ENCODE results near the gene CFI. TPM values are rescaled to one million over a fixed set of nuclear protein-coding genes. Genes with fewer than 3 reads are reported as not detected.

The CFI gene
- total and polyA plus RNA-seq, 2 experiments from 2014 or later = 0.18 to 0.22 TPM

GRCh38 chr4:109764789-109765402, 36.9 kb downstream of the CFI start:
- Histone ChIP-seq H3K9me3 (ENCODE audit: low read depth) (no peaks in the 10 kb centered on the region), H3K27ac (no peak overlapping the region), H3F3A (ENCODE audit: insufficient read depth) (no peaks in the 10 kb centered on the region), H3K4me2 (ENCODE audit: unreplicated experiment) (no peak overlapping the region), H3K9ac (no peak overlapping the region), H3K4me3 (no peak overlapping the region), H3K9me2 (ENCODE audit: insufficient read depth) (no peaks in the 10 kb centered on the region), H4K20me1 (ENCODE audit: insufficient read depth) (no peaks in the 10 kb centered on the region), H3K79me2 (ENCODE audit: insufficient read depth) (no peaks in the 10 kb centered on the region), H2AFZ (no peak overlapping the region), H3K36me3 (ENCODE audit: low read depth) (no peaks in the 10 kb centered on the region), H3K4me1 (ENCODE audit: insufficient read depth) (no peaks in the 10 kb centered on the region), H3K27me3 (replicated peaks; ENCODE audit: insufficient read depth) (peaks cover 7% of the 10 kb centered on the region)
- no peak for DNase-seq
- no peak for TF ChIP-seq EZH2 (IDR thresholded peaks at IDR 0.05; ENCODE audit: insufficient read depth, poor library complexity, severe bottlenecking)
- TF ChIP-seq EZH2phosphoT487 (IDR thresholded peaks at IDR 0.05; ENCODE audit: insufficient read depth, low read depth) = no peak
- 36 to 38% methylated on average over 5 of the region's 5 CpGs for WGBS, 2 experiments (ENCODE audit: low coverage in 1 of 2, low lambda C conversion rate in 2 of 2, missing lambda C conversion rate in 2 of 2)
- in situ Hi-C loops (cut with MboI) = no loop called here

DNA sequence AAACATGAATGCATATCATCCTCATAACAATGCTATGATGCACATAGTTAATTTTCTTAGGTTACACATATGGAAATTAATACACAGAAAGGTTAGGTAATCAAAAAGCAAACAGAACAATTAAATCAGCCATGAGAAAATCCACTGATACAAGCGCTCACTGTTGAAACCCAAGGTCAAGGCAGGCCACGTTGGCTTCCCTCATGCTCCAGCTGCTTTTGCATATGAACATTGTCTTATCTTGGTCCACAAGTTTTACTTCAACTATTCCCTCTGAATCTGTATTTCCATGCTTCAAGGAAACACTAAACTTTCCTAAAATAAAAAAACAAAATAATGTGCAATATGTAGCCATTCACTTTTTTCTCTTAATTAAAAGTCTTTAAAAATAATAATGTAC, 37.4 kb downstream of the CFI start:
- Histone ChIP-seq H3K9ac (no peak overlapping the region), H3K4me2 (ENCODE audit: unreplicated experiment) (no peak overlapping the region), H4K20me1 (ENCODE audit: insufficient read depth) (no peaks in the 10 kb centered on the region), H3K4me3 (no peak overlapping the region), H3K9me2 (ENCODE audit: insufficient read depth) (no peaks in the 10 kb centered on the region), H3K79me2 (ENCODE audit: insufficient read depth) (no peaks in the 10 kb centered on the region), H3K27ac (no peak overlapping the region), H2AFZ (no peak overlapping the region), H3K36me3 (ENCODE audit: low read depth) (no peaks in the 10 kb centered on the region), H3F3A (ENCODE audit: insufficient read depth) (no peaks in the 10 kb centered on the region), H3K4me1 (ENCODE audit: insufficient read depth) (no peaks in the 10 kb centered on the region), H3K27me3 (replicated peaks; ENCODE audit: insufficient read depth) (peaks cover 7% of the 10 kb centered on the region), H3K9me3 (ENCODE audit: low read depth) (no peaks in the 10 kb centered on the region)
- WGBS, 2 experiments (ENCODE audit: low coverage in 1 of 2, low lambda C conversion rate in 2 of 2, missing lambda C conversion rate in 2 of 2) = 26 to 27% methylated on average over 2 of the region's 2 CpGs
- no peak for DNase-seq
- TF ChIP-seq EZH2phosphoT487 (IDR thresholded peaks at IDR 0.05; ENCODE audit: insufficient read depth, low read depth) (no peak), EZH2 (IDR thresholded peaks at IDR 0.05; ENCODE audit: insufficient read depth, poor library complexity, severe bottlenecking) (no peak)
- in situ Hi-C loops (cut with MboI) = no loop called here

DNA sequence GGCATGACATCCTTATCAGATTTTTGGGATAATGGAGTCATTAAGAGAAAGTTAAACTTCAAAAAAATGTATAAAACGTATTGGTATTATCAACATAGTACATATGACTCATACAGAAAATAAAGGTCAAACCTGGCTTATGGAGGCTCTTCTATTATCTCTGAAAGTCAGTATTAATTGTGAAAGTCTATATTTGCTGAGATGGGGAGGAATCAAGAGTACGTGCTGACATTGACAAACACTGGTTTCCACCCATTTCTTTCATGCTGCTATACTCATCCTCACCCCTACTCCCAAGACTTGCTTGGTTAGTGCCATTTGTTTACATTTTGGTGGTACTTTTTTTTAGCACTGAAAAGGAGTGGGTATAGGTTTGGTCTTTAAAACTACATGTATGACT, 41.1 kb downstream of the CFI start:
- H3F3A ChIP-seq (ENCODE audit: insufficient read depth) = no peaks in the 10 kb centered on the region
- no peaks in the 10 kb centered on the region for H3K9me3 ChIP-seq (ENCODE audit: low read depth)
- H3K4me3 ChIP-seq = no peak overlapping the region
- no peak for TF ChIP-seq EZH2 (IDR thresholded peaks at IDR 0.05; ENCODE audit: insufficient read depth, poor library complexity, severe bottlenecking)
- TF ChIP-seq EZH2phosphoT487 (IDR thresholded peaks at IDR 0.05; ENCODE audit: insufficient read depth, low read depth) = no peak
- no peaks in the 10 kb centered on the region for H4K20me1 ChIP-seq (ENCODE audit: insufficient read depth)
- 16 to 30% methylated on average over 2 of the region's 2 CpGs for WGBS, 2 experiments (ENCODE audit: low coverage in 1 of 2, low lambda C conversion rate in 2 of 2, missing lambda C conversion rate in 2 of 2)
- H3K27ac ChIP-seq = no peak overlapping the region
- H3K79me2 ChIP-seq (ENCODE audit: insufficient read depth) = no peaks in the 10 kb centered on the region
- peaks cover 7% of the 10 kb centered on the region for H3K27me3 ChIP-seq (replicated peaks; ENCODE audit: insufficient read depth)
- H2AFZ ChIP-seq = no peak overlapping the region
- DNase-seq = no peak
- no peaks in the 10 kb centered on the region for H3K36me3 ChIP-seq (ENCODE audit: low read depth)
- no peaks in the 10 kb centered on the region for H3K4me1 ChIP-seq (ENCODE audit: insufficient read depth)
- H3K9ac ChIP-seq = no peak overlapping the region
- in situ Hi-C loops (cut with MboI) = no loop called here
- no peak overlapping the region for H3K4me2 ChIP-seq (ENCODE audit: unreplicated experiment)
- H3K9me2 ChIP-seq (ENCODE audit: insufficient read depth) = no peaks in the 10 kb centered on the region; the same call in 1 of the 2 replicates

- H3K9me2 ChIP-seq (ENCODE audit: insufficient read depth) = no peaks in the 10 kb centered on the region; the same call in 1 of the 2 replicates
- no peaks in the 10 kb centered on the region for H3K4me1 ChIP-seq (ENCODE audit: insufficient read depth)
- no peaks in the 10 kb centered on the region for H4K20me1 ChIP-seq (ENCODE audit: insufficient read depth)
- no peak overlapping the region for H3K4me3 ChIP-seq
- H3K4me2 ChIP-seq (ENCODE audit: unreplicated experiment) = no peak overlapping the region
- no peaks in the 10 kb centered on the region for H3F3A ChIP-seq (ENCODE audit: insufficient read depth)
- no peaks in the 10 kb centered on the region for H3K79me2 ChIP-seq (ENCODE audit: insufficient read depth)
- in situ Hi-C loops (cut with MboI) = no loop called here
- no peak overlapping the region for H2AFZ ChIP-seq
- H3K36me3 ChIP-seq (ENCODE audit: low read depth) = no peaks in the 10 kb centered on the region
- no peak overlapping the region for H3K27ac ChIP-seq
- DNase-seq = no peak
- H3K9ac ChIP-seq = no peak overlapping the region
- TF ChIP-seq EZH2phosphoT487 (IDR thresholded peaks at IDR 0.05; ENCODE audit: insufficient read depth, low read depth) (no peak), EZH2 (IDR thresholded peaks at IDR 0.05; ENCODE audit: insufficient read depth, poor library complexity, severe bottlenecking) (no peak)
- 33 to 39% methylated on average over 3 of the region's 3 CpGs for WGBS, 2 experiments (ENCODE audit: low coverage in 1 of 2, low lambda C conversion rate in 2 of 2, missing lambda C conversion rate in 2 of 2)
- H3K27me3 ChIP-seq (replicated peaks; ENCODE audit: insufficient read depth) = no peaks in the 10 kb centered on the region
- H3K9me3 ChIP-seq (ENCODE audit: low read depth) = no peaks in the 10 kb centered on the region
Observed at GRCh38 chr4:109755656-109756055, 46.1 kb downstream of the CFI start.
